Astrocyte of the cerebellum (primary cell): ENCODE measurements around the gene ZNF263.

ENCODE experiments used
- DNase-seq: peaks from one replicate; pipeline ENCODE4 v3.0.0-alpha.2; 2011; ENCODE audit warnings: low read depth
- H3K4me3 ChIP-seq: 2 replicates; pipeline ENCODE4 v1.5.1; 2011; ENCODE audit warnings: mild to moderate bottlenecking, low read depth, low read length, moderate library complexity
- CTCF ChIP-seq: IDR thresholded peaks from 2 replicates; pipeline ENCODE4 v1.5.1; 2012; ENCODE audit warnings: low read length, low read depth, moderate library complexity, mild to moderate bottlenecking; ENCODE audit errors: missing control alignments
- in situ Hi-C: cut with HindIII; loops from 2 replicates; pipeline ENCODE4 v1.10.0; 2017; ENCODE audit warnings: low sequenced_read_pairs

ZNF263 gene

GRCh38 chr16:3317315-3317999 lies 34.2 kb downstream of the ZNF263 start:
- in situ Hi-C loops: loop anchor here (5.0 kb wide), 1 partner anchor 85 kb away; the partner anchor contains the start of genes ZNF174 and ZSCAN32
- DNase-seq: no peak
- no peak overlapping the region for H3K4me3 ChIP-seq
- no peak for TF ChIP-seq CTCF

DNA sequence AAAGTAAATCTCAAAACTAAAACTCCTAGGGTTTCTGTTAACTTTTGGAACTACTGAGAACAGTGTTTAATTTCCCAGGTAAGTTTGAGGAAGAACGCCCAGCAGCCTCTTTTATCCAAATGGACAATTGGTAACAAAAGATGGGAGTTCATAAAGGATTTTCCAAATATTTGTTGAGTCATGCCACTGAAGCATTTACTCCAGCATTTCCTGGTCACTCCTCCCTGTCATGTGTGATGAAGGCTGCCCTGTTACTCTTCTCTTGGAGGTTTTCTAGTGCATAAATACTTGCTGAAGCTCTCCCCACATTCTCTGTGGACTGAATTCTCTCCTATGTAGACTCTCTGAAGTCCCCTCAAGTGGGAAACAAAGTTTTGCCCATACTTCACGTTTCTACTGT lies 38.5 kb downstream of the ZNF263 start:
- H3K4me3 ChIP-seq: no peak overlapping the region
- DNase-seq: no peak
- TF ChIP-seq CTCF: no peak
- in situ Hi-C loops: no loop called here

GRCh38 chr16:3327514-3327913 lies 44.2 kb downstream of the ZNF263 start:
- no peak for TF ChIP-seq CTCF
- in situ Hi-C loops: no loop called here
- DNase-seq: no peak
- H3K4me3 ChIP-seq: no peak overlapping the region

DNA sequence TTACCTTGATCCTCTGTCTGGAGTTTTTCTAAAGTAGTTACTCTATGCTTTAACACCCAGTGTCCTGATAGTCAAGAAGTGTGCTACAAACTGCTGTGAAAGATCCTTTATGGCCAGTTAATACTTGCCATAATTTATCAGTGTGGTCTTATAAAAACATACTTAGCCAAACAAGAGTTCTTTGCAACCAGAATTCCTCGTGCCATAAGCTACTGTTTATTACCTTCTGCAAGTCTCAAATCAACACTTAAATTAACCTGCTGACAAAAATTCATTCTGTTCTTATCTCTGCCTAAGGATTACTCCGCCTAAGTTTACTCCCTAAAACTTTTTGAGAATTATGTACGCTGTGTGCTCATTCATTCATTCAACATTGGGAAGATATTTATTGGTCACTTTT lies 44.8 kb downstream of the ZNF263 start:
- in situ Hi-C loops: no loop called here
- no peak overlapping the region for H3K4me3 ChIP-seq
- DNase-seq: no peak
- no peak for TF ChIP-seq CTCF

DNA sequence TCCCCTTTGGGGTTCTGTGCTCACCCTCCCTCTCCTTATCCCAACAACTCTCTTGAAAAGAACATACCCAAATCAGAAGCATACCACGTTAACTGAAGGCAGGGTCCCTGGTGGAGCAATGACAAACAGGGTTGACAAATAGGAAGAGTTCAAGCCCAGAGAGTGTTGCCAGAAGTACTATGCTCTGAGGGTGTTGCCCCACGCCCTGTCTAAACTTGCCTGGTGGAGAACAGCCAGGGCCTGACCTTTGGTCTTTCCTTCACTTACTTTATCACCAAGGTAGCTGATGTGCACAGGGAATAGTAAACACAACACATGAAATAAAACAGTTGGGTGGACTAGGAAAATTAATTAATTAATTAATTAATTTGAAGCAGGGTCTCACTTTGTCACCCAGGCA lies 45.4 kb downstream of the ZNF263 start:
- no peak for DNase-seq
- no peak overlapping the region for H3K4me3 ChIP-seq
- TF ChIP-seq CTCF: no peak
- in situ Hi-C loops: no loop called here
